CD4-positive, alpha-beta T cell treated with Interleukin-1 beta for 1 hour (primary cell): ENCODE measurements around the gene XYLB.
A peak's percentile ranks its signal among the peaks of the same experiment; 100 is the strongest.

ENCODE experiments used
- DNase-seq, 2 donors: peaks; one replicate each; pipeline ENCODE4 v3.0.0-alpha.2; 2020 to 2022

XYLB gene

DNA sequence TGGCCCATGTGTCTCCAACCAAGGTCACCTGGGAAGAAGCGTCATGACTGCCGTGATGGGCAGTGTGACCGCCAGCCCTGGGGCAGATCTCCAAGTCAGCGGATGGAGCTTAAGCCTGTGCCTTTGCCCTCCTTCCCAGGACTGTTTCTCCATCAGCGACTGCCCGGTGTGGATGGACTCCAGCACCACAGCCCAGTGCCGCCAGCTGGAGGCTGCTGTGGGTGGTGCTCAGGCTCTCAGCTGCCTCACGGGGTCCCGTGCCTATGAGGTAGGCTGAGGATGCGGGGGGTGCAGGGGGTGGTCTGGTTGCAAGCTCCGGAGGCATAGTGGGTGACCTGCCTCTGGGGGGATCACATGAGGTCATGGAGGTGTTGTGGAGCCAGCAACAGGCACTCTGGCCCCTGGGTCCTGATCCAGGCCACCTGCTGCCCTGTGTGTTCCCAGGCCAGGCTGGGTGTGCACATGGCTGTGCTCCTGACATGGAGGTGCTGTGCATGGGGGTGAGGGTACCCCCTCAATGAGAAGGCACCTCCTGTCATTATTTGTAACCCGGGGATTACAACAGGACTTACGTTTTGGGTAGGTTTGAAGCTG is 19.0 kb downstream of the XYLB start:
- no peak for DNase-seq

DNA sequence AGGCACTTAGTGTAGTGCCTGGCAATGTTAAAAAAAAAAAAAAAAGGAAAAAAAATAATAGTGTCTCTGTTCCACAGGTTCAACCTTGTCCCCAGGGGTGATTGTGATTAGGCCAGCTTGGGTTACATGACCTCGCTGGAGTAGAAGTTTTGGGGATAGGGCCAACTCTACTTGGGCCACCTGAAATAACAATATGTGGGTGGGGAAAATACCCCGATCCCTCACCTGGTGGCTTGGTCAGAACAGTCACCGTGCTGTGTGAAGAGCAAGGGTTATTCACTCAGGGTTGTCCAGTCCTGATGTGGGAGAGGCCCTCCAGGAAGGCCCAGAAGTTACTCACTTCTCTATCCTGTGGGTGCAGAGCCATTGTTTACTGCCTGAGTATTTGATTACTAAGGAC is 19.5 kb downstream of the XYLB start:
- no peak for DNase-seq

DNA sequence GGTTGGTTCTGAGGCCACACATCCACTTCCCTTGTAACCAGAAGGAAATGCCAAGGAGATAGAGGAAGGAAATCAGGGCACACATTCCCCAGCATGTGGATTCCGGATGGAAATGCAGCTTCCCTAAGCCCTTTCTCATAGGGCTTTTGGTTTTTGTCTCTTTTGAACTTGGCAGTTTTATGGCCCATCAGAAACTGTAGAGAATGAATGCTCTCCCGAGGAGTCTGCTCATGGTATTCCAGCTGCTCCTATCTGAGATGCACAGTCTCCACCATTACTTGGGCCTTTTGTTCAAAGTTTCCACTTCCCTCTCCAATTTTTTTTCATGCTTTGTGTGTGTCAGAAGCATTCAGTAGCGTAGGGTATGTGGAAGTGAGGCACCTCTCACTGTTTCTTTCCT is 21.2 kb downstream of the XYLB start:
- no peak for DNase-seq

DNA sequence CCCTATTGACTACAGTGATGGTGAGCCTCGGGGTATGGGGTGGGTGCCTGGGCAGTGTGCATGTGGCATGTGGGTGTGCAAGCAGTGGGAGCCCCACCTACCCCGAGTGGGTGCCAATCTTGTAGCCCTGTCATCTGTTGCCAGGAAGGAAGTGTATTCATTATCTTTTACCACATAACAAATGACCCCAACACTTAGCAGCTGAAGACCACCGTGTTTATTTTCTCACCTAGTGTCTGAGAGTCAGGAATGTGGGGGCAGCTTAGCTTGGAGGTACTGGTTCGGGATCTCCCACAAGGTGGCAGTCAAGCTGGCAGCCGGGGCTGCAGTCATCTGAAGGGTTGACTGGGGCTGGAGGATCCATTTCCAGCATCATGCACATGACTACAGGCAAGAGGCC is 21.7 kb downstream of the XYLB start:
- DNase-seq, result no peak

DNA sequence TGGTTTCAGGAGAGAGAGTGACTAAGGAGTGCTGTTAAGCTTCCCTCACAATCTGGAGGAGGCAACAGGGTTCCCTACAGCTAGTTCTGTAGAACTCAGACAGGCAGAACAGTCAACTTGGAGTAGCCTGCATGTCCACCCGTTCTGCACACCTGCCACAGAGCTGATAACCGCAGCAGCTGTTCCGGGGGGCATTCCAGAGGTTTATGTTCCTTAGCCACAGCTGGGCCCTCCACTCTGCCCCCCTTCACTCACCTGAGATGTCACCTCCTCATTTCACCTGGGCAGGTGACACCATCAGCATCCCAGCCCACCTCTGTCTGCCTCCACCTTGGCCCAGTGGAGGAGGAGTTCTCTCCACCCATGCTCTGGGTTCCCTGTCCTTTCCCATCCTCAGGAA is 22.6 kb downstream of the XYLB start:
- DNase-seq, result no peak

DNA sequence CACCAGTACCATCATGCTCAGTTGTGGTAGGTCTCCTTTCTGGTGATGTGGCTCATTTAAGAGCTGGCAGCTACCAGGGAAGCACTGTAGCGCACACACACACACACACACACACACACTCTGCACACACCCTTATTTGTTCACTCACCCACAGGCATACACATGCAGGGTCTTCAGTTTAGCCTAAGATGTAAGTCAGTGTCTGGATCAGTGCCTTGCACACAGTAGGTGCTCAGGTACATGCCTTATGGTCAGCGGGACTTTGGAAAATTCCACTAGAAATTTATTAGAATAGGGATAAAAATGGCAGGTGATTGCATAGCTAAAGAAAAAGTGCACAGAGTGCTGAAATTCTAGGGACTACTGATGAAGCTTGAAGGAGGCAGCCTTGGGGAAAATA is 23.6 kb downstream of the XYLB start:
- DNase-seq, result no peak

DNA sequence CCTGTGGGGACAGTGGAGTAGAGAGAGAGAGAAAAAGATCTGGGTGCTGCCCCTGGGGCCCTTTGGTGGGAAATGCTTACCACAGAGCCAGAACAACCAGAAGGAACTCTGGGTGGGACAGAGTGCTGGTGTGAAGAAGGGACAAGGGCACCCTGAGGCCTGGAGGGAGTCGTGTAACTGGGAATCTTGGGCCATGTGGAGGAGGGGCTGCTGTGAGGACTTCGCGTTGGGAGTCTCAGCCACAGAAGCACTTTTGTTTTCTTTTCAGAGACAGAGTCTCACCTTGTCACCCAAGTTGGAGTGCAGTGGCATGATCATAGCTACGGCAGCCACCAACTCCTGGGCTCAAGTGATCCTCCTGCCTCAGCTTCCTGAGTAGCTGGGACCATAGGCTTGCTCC is 24.3 kb downstream of the XYLB start:
- DNase-seq, result no peak

DNA sequence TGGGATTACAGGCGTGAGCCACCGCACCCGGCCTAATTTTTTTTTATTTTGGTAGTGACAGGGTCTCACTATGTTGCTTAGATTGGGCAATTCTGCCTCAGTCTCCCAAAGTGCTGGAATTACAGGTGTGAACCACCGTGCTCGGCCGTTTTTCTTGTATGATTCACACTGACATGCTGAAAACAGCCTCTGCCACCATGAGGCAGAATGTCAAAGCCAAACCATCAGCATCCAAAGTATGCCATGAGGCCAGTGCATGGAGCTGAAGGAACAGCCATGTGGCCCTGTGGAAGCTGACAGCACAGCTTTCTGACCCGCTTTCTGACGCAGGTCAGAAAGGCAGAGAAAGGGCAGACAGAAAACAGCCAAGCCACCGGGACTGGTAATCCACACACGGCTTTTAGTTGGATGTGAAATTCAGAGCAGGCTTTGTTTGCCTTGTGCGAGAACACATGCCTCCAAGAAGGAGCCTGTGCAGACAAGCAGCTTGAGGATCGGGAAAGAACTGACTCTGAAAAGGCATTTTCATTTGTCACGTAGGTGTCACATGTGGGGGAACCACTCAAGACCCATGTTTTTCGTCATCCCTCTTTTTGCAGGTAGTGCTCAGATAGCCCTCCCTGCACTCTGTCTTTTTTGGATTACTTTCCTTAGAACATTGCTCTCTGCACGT is 25.1 kb downstream of the XYLB start:
- DNase-seq, result no peak

DNA sequence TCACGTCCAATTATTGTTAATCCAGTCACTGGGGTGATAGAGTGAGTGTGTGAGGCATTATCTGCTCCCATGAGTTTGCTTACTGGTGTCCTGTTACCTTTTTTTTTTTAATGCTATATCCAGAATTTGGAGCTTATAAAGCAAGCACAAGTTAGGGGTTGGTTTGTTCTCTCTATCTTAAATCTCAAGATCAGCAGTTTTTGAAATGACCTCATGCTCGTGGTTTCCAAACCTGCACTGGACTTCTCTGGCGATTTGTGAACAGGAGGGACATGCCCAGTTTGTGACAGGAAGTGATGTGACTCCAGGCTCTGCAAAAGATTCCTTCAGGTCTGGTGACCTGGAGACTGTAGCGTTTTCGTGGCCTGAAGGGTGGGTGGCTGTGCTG is 25.6 kb downstream of the XYLB start:
- DNase-seq, result no peak

DNA sequence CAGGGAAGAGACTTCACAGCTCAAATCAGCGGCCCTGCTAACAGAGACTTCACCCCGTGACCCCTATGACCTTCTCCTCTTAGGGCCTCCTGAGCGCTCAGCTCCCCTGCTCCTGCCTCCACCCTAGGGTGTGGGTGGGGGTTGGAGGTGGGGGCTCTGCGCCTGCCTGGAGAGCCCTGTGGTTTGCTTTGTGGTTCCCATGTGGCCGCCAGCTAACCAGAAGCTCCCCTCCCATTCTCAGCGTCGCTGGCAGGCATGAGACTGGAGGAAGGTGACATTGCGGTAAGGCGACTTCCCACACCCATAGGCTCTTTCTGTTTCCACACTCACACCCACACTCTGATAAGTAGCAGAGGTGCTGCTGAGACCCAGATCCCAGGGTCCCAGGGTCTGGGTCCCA is 27.6 kb downstream of the XYLB start:
- peak; percentile 25 to 39 for DNase-seq

DNA sequence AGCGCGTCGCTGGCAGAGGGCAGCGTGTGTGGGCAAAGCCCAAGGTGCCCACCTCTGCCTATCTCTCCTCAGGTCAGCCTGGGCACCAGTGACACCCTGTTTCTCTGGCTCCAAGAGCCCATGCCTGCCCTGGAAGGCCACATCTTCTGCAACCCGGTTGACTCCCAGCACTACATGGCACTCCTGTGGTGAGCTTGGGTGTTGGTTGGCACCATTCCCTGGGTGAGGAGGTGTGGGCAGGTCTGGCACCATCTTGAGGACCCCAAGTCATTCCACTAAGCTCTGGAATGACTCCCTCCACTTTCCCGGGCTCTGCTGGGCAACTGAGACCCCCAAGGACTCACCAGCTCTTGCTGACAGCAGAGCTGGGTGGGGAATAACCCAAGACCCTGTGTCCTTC is 28.5 kb downstream of the XYLB start:
- DNase-seq, result no peak

DNA sequence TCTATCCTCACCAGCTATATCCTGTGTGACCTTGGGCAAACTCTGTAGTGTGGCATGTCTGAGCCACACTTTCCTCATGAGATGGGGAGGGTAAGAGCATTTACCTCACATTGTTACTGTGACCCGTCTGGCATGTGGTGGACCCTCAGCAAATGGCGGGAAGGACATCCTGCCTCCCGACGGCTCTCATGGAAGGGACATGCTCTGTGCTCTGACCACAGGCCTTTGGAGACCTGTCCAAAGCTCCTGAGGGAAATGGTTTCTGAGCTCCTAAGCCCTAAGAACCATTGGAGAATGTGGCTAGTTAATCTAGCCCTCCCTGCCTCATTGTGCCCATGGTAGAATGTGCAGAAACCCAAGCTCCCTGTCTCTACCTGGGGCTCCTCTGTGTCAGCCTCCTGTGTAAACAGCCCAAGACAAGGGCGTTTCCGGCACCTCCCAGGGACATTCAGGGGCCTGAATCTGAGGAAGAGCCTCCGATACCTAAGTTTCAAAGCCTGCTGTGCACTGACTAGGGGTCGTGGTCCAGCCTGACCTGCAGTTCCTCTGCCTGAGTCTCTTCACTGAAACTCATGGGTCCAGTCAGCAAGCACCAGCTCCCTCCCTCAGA is 29.0 kb downstream of the XYLB start:
- DNase-seq, result no peak

DNA sequence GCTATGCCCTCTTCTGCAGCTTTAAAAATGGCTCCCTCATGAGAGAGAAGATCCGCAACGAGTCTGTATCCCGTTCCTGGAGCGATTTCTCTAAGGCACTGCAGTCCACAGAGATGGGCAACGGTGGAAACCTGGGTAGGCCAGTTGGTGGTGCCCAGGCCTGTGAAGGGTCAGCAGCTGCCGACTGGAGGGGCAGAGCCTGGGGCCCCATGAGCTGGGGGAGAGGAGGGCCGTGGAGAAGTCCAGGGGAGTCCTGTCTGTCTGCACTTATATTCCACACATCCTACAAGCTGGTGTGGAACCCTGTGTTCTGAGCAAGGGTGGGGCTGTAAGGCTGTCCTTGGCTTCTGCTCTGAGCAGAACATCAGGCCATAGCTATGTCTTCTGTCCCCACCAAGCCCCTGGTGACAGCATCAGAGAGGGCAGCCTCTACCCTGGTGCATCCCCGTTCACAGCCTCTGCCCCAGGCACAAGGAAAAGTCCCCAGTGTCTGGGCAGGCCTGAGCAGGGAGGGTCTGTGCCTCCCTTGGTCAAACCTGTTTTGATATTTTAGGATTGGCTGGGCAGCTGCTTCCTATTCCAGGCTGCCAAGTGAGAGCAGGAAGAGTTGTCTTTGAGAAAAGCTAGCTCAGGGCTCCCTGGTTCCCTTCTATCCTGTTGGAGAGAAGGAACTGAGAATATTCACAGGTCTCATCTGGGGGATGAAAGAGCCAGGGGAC is 29.7 kb downstream of the XYLB start:
- no peak for DNase-seq

DNA sequence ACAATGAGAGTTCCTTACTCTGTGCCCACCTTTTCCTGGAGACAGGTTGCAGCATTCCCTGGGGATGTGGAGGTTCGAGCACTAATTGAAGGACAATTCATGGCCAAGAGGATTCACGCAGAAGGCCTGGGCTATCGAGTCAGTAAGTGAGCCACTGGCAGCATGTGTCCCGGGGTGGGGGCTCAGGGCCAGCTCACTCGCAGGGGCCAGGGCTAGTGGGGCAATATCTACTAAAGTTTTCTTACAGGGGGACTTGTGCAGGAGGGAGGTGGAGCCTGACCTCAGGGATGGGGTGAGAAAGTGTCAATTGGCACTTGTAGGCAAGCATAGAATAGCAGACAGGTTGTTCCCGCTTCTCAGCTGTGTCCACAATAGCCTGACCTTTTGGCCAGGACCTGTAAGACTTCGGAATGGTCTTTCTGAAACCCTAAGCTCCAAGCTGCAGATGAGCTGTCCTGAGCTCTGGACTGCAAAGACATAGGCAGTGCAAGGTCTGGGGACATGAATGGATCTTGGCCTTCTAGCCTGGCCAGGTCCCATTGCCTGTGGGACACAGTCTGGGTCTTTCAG is 32.7 kb downstream of the XYLB start:
- no peak for DNase-seq

DNA sequence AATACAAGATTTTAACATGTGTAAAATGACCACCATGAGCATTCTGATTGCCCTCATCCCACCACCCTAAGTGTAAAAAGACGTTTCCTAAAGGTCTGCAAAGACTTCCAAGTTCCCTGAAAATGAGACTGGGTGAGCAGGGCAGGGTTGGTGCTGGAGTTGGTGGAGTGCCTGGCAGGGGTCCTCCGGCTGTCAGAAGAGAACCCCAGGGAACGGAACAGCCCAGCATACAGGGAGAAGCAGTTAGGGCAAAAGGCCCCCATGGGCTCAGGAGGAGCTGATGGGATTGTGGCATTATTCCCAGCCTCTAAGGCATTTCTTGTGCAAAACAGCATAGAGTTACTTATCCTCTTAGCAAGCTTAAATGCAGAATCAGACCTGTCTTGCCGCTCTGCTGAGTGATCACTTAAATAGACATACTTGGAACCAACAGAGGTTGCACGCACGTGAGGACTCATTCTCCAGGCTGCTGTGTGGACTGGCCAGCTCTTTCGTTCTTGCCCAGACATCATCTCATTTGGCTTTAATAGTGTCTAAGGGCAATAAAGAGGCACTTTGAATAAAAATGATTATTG is 36.0 kb downstream of the XYLB start:
- DNase-seq, result no peak

DNA sequence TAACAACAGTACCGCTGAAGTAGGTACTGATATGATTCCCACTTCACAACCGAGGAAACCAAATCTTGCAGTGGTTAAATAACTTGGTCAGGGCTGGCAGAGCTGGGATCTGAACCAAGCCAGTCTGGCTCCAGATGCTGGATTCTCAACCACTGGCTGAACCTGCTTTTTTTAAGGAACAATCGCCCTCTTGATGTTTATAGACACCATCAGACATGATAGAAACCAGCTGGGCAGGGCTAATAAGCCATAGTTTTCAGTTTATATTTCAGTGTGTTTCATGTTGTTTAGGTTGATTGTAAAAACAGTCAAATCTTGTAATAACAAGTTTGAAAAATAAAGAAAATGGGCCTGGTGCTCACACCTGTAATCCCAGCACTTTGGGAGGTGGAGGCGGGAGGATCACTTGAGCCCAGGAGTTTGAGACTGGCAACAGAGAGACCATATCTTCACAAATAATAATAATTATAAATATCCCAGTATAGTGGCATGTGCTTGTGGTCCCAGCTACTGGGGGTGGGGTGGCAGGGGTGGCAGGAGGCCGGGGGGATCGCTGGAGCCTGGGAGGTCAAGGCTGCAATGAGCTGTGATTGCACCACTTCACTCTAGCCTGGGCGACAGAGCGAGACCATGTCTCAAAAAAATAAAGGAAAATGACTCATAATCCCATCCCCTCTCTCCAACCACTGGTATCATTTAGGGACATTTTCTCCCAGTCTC is 36.7 kb downstream of the XYLB start:
- no peak for DNase-seq

DNA sequence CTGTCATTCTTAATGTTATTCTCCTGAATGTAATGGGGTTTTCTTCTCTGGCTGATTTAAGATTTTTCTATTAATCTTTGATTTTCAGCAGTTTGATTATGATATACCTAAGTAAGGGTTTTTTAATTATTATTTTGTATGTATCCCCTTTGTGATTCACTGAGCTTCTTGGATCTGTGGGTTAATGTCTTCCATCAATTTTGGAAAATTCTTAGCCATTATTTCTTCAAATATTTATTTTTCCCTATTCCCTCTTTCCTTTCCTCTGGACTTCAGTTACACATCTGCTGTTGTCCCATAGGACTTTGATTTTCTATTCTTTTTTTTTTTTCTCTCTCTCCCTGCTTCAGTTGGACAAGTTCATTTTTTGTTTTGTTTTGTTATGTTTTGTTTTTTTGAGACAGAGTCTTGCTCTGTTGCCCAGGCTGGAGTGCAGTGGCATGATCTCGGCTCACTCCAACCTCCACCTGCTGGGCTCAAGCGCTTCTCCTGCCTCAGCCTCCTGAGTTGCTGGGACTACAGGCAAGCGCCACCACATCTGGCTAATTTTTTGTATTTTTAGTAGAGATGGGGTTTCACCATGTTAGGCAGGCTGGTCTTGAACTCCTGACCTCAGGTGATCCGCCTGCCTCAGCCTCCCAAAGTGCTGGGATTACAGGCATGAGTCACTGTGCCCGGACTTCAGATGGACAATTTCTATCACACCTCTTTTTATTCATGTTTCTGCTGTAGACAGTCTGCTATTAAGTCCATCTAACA is 40.6 kb downstream of the XYLB start:
- no peak for DNase-seq

DNA sequence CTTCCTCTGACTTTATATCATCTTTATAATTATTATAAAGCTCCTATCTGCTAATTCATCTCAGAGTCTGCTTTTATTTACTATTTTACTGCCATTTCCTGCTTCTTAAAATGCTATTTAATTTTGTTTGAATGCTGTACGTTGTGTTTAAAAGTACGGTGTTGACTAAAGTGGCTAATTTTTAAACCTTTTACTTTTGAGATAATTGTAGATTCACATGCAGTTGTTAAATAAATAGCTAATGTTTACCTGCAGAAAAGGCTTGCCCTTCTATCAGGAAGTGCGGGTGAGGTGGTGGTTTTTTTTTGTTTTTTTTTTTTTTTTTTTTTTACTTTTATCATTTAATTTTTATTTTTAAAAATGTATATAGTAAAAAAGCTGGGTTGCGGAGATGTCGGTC is 41.3 kb downstream of the XYLB start:
- DNase-seq, result no peak

DNA sequence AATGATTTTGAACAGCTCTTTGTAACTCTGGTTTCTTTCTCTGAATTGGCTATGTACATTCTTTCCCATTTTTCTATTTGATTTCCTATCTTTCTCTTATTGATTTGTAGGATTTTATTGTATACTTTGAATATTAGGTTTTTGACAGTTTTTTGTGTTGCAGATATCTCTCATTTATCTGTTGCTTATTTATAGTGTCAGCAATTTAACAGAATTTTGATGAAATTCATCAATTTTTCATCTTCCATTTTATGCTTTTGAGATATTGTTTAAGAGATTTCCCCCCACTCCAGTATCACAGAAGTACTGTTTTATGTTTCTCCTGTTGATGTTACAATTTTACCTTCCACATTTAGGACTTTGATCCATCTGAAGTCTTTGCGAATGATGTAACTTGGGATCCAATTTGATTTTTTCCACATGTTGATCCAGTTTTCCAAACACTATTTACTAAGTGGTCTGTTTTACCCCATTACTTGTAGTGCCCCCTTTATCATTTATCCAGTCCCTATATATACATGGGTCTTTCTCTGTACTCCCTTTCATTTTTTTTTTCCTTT is 46.1 kb downstream of the XYLB start:
- DNase-seq, result no peak

DNA sequence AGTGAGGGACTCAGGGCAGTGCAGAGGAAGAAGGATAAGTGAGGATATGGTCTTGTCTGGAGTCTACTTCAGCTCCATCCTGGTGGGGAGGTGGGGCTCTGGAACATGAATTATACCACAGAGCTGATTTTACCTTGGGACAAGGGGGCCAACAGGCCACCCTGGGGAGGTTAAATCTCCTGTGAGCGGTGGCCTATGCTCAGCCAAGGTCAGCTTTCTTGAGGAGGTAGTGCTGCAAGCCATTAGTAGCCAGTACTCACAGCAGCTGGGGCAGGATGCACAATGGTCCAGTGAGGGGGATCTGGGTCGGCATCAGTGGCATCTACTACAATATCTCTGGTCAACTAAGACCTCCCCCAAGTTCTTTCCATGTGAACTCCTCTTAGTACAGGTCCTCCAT is 49.7 kb downstream of the XYLB start:
- DNase-seq, result no peak

DNA sequence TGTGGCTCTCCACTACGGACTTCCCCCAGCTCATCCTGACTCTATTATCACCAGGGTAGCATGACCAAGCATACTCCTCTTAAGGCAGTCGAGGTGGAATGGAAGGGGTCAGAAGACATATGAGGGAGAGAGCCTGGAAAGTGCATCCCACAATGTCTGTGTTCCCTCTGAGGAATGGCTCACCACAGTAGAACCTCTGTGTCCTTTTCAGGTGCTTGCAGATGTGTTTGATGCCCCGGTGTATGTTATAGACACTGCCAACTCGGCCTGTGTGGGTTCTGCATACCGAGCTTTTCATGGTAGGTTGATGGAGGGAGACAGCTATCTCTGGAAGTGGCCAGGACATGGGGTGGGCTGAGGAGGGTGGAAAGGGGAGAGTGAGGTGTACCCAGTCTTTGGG is 50.3 kb downstream of the XYLB start:
- DNase-seq, result no peak

DNA sequence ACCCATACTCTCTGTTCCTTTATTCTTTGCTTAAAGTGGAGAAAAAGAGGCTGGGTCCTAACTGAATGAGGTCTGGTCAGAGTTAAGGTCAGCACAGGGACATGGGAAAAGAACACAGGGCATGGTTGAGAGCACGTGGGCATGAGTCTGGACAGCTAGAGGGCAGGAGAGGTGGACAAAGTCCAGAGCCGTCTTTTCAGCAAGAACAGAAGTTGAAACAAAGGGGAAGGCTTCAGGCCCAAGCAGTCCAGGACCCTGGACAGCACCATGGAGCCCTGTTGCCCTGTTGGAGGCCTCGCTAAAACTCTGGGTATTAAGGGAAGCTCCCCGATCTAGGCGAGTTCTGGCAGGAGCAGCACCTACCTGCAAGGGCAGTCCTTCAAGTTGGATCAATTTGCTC is 50.7 kb downstream of the XYLB start:
- no peak for DNase-seq
